GM18520 (cell line): Measurements from ENCODE around the gene EPB41L2.

Experiments used
- ATAC-seq: cut with Tn5 transposase; IDR thresholded peaks from one replicate; pipeline ENCODE4 v1.9.1; 2021; ENCODE audit not compliant: unreplicated experiment

Gene EPB41L2

GRCh38 chr6:131062241-131063027, 611 bp downstream of the EPB41L2 start:
- no peak for ATAC-seq

DNA sequence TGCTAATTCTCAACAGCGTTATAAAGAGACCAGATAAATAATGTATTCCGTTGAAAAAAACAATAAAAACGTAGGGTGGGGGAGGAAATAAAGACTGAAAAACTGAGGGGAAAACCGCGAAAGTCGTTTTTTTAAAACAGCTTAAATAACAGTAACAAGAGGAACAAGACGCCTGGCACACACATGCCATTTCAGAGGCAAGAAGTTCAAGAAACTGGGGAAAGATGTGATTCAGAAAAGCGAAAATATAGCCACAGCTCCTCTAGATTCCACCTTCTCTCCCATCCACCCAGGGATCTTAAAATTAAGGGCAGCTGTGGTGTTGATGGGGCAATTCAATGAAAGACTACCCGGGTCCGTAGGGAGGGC, 1.3 kb downstream of the EPB41L2 start:
- ATAC-seq, result no peak

GRCh38 chr6:131061041-131061750, 1.8 kb downstream of the EPB41L2 start:
- no peak for ATAC-seq

- ATAC-seq, result no peak
These were observed 2.7 kb downstream of the EPB41L2 start for GRCh38 chr6:131060311-131060710.

DNA sequence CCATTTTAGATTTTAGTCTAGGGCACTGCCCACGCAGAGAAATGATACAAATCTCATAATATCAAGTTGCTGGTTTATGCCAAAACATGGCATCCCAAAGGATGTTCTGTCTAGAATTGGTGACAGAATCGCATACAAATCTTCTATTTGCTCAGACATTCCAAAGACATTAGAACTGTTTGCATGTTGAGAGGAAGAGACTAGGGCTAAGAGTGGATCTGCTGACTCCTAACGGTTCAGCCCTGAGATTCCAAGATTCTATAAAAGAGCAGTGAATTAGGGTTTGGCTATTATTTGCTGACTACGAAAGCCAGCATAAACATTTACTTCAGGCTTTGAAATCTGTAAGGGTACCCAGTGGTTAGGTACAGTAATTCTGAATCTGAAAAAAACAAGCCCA, 3.6 kb downstream of the EPB41L2 start:
- no peak for ATAC-seq

DNA sequence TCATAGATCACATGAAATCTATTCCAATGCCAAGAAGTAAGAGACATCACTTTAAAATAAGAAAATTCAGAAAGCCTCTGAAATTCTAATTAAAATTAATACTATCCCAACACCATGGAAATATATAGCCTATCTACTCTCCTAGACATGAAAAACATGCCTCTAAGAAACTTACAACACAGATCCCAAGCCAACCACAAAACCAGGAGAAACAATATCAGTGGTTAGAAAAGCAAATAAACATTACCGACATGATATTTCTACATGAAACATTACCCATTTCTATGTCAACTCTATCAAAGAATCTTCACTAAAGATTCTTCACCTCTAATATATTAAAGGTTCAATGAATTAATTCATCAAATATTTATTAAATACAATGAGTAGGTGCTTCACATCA, 4.8 kb downstream of the EPB41L2 start:
- no peak for ATAC-seq

DNA sequence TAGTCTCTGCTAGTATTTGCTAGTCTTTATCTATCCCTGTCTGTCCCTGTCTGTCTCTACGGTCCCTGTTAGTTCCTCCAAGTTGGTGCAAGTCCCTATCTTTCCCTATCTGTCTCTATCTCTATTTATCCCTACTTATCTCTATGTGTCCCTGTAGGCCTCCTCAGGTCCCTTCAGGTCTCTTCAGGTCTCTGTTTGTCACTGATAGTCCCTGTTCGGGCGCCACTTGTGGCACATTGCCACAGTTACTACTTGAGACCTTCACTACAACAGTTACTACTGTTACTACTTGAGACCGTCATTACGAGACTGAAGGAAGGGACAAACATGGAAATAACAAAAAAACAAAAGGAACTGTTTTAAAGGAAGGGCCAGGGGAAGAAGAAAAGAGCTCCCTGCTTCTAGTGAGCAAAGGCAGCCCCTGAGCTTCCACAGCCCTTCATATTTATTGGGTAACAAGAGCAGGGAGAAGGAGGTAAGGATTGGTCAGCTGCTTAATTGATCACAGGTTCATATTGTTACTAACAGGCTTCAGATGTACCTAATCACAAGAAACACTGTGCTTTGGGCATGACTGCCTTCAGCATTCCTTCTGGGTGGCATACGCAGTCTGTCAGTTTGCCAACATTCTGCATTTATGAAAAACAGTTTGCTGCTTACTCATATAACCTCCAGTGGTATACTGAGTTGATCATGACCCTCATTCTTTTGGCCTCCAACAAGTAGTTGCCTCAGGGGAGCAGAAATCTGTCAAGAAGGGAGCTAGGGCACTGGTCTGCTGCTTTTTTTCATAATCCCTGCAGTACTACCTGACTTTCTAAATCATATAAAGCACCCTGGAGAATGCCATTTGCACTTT, 8.4 kb downstream of the EPB41L2 start:
- no peak for ATAC-seq

DNA sequence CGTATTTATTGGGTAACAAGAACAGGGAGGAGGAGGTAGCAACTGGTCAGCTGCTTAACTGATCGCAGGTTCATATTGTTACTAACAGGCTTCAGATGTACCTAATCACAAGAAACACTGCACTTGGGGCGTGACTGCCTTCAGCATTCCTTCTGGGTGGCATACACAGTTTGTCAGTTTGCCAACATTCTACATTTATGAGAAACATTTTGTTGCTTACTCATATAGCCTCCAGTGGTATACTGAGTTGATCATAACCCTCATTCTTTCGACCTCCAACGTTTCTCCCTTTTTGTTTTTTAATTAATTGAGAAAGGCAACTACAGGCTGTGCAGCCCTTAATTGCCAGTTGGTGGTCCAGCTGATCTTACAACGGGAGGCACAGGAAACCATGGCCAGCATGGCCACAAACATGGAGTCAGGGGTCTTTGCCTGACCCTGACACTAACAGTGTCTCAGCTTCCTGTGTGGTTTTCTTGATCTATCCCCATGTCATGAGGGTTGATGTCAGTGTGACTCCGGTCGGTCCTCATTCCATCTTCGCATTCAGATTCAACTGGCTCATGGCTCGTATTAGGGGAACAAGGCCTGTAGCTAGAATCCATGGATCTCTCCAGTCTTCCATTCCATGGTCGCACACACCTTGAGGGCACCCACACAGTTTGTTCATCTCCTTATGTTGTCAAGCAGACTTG, 9.4 kb downstream of the EPB41L2 start:
- ATAC-seq, result no peak

- ATAC-seq, result no peak
These were observed 10.9 kb downstream of the EPB41L2 start for GRCh38 chr6:131052181-131052580.

DNA sequence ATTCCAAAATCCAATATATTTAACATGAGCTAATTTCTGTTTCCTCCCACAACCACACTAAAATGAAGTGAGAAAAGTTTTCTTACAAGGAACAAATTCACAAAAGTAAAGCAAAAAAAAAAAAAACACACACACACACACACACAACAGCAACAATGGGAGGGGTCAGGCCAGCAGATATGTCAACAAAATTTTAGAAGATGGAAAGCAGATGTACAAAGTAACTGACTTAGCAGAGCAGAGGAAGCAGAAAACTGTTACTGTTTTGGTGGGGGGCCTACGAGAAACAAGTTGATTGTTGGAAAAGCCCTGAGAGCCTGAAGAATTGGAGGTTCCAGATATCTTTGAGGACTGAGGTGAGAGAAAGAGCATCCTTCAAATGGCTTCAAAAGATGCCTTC, 11.7 kb downstream of the EPB41L2 start:
- no peak for ATAC-seq

DNA sequence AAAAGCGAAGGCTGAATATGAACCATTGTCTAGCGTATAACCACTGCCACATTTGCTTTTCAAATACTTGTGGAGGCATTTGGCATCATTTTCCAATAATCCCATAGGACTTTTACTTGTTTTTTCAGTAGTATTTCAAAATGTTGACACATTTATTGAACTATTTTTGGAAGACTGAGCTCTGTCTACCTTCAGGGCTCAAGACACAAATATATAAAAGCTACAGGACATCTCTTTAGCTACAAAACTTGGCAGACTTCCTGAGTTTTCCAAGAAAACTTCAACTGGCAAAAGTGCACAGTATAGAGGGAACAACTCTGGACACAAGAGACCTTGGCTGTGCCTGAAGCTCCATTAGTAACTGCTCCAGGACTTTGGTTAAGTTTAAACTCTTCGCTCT, 13.4 kb downstream of the EPB41L2 start:
- no peak for ATAC-seq

GRCh38 chr6:131048933-131049515, 14.0 kb downstream of the EPB41L2 start:
- ATAC-seq, result no peak

GRCh38 chr6:131048459-131048858, 14.6 kb downstream of the EPB41L2 start:
- ATAC-seq, result no peak

DNA sequence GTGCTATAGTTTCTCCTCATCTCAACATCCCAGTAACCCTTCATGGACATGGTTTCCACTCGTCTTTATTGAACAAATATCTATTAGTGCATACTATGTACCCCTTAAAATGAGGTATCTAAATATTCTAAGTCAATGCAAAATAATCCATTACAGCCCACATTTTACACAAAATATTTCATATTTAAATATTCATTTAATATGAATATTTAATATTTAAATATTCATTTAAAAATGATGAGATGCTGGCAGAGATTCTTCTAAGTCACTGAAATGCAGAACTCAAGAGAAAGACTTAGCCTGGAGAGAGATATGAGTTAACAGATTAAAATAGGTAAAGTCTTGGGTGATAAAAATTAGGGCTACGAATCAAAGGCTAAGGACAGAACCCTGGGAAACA, 17.9 kb downstream of the EPB41L2 start:
- ATAC-seq, result no peak

DNA sequence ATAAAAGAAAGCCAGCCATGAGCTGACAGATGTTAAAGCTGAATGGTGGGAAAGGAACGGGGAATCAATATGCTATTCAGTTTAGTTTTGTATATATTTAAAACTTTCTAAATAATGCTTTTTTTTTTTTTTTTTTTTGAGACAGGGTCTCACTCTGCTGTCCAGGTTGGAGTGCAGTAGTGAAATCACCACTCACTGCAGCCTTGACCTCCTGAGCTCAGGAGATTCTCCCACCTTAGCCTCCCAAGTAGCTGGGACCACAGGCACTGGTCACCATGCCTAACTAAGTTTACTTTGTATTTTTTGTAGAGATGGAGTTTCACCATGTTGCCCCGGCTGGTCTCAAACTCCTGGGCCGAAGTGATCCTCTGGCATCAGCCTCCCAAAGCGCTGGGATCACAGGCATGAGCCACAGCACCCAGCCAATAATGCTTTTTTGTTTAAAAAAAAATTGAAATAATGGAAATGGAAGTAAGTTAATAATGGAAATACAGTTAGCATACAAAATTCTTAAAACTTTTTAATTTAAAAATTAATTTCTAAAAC, 19.1 kb downstream of the EPB41L2 start:
- ATAC-seq, result no peak

DNA sequence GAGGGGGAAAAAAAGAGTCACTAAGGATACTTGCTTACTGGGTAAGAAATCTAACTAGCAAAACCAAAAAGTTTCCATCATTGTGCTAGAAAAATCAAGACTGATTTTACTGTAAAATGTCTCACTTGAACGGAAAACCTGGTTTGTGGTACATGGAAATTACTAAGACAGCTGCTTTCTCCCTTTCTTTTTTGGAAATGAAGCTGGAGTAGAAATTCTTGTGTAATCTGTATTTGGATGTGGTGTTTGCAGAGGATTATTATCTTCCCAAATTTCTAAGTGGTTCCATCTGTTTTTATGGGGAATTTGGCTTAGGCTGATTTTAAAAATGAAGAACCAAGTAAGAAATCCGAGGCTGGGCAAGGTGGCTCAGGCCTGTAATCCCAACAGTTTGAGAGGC, 20.4 kb downstream of the EPB41L2 start:
- no peak for ATAC-seq

DNA sequence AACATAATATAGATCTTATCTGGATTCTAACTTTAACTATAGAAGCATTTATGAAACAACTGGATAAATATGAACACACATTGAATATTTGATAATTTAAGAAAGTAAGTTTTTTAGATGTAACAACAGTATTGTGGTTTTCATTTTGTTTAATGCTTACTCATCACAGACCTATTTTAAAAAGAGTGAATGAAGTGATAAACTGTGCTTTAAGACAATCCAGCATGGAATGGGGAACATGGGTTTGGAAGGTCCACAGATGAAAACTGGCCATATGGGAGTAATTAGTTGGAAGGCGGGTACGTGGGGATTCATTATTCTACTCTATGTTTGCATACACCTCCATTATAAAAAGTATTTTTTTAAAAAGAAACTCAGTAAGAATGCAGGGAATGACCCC, 21.2 kb downstream of the EPB41L2 start:
- no peak for ATAC-seq

DNA sequence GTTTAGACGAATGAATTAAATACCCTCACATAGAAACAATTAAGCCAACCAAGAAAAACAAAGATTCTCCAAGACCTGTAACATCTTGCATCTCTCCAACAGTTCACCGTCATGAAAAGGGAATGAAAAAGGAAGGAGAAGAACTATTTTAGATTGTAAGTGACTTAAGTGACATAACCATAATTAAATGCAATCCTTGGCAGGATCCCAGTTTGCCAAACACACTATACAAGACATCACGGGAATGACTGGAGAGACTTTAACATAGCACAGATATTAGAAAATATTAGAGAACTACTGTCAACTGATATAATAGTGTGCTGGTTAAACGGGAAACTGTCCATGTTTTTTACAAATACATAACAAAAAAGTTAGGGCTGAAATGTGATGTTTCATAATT, 22.2 kb downstream of the EPB41L2 start:
- no peak for ATAC-seq

DNA sequence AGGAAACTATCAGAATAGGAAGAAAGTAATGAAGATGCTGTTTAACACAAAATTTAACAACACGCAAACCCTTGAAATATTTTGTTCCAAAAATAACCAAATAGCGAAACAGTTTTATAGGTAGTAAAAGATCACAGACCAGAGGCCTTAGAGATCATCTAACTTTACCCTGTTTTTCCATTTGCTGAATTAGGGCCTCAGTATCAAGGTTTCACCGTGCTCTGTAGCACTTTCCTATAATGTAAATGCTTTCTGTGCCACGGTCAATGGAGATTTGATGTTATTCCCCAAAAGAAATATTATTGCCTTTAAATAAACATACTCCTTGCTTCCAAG, 23.7 kb downstream of the EPB41L2 start:
- no peak for ATAC-seq

GRCh38 chr6:131038597-131039344, 24.3 kb downstream of the EPB41L2 start:
- ATAC-seq, result no peak
